Liver (tissue), 9 donors: ENCODE measurements around the gene LRRC18. TPM values are rescaled to one million over a fixed set of nuclear protein-coding genes. Genes with fewer than 3 reads are reported as not detected.

ENCODE experiments used
- DNase-seq: peaks from one replicate; pipeline ENCODE4 v3.0.0-alpha.2; 2017; ENCODE audit warnings: low spot score
- H3K27ac ChIP-seq, 2 donors: one replicate each; pipeline ENCODE4 v1.7.0; 2013; ENCODE audit warnings: inconsistent platforms in 2 of 2, low read length in 2 of 2, control low read depth in 1 of 2, low read depth in 1 of 2, mild to moderate bottlenecking in 1 of 2
- H3K27me3 ChIP-seq, 4 donors: one replicate each; pipeline versions ENCODE4 v1.6.1 to v1.7.0; 2013; ENCODE audit warnings: low read length in 3 of 4, inconsistent platforms in 1 of 4, mild to moderate bottlenecking in 1 of 4, moderate library complexity in 1 of 4; ENCODE audit not compliant: control insufficient read depth in 4 of 4, insufficient read depth in 4 of 4
- H3K36me3 ChIP-seq, 4 donors: one replicate each; pipeline versions ENCODE4 v1.6.1 to v1.7.0; 2013; ENCODE audit warnings: low read length in 3 of 4, mild to moderate bottlenecking in 3 of 4, low read depth in 1 of 4, moderate library complexity in 1 of 4; ENCODE audit not compliant: control insufficient read depth in 4 of 4, insufficient read depth in 3 of 4
- H3K4me1 ChIP-seq, 4 donors: one replicate each; pipeline versions ENCODE4 v1.6.1 to v1.7.0; 2013; ENCODE audit warnings: low read length in 3 of 4, mild to moderate bottlenecking in 3 of 4, moderate library complexity in 1 of 4; ENCODE audit not compliant: control insufficient read depth in 4 of 4, insufficient read depth in 4 of 4
- H3K4me3 ChIP-seq, 3 donors: one replicate each; pipeline versions ENCODE4 v1.6.1 to v1.7.0; 2013; ENCODE audit warnings: low read length in 3 of 3, control low read depth in 1 of 3, low read depth in 1 of 3, mild to moderate bottlenecking in 1 of 3
- H3K9ac ChIP-seq, 2 donors: one replicate each; pipeline ENCODE4 v1.7.0; 2013; ENCODE audit warnings: low read length in 2 of 2, mild to moderate bottlenecking in 2 of 2, moderate library complexity in 2 of 2, control low read depth in 1 of 2, low read depth in 1 of 2
- H3K9me3 ChIP-seq, 4 donors: one replicate each; pipeline versions ENCODE4 v1.6.1 to v1.7.0; 2013; ENCODE audit warnings: low read length in 3 of 4; ENCODE audit not compliant: control insufficient read depth in 4 of 4
- EGR1 ChIP-seq, 2 donors: IDR thresholded peaks; 2 replicates each; pipeline ENCODE4 v1.6.1; 2016 to 2018; ENCODE audit warnings: antibody characterized with exemption in 2 of 2, low read depth in 2 of 2
- FOXA1 ChIP-seq: IDR thresholded peaks from 2 replicates; pipeline ENCODE4 v1.6.1; 2016; ENCODE audit warnings: antibody characterized with exemption
- GABPA ChIP-seq, 2 donors: IDR thresholded peaks in 1 of 2; conservative IDR thresholded peaks in 1 of 2; 2 replicates each; pipeline ENCODE4 v1.6.1; 2016; ENCODE audit warnings: antibody characterized with exemption in 2 of 2, mild to moderate bottlenecking in 1 of 2, moderate library complexity in 1 of 2
- HNF4A ChIP-seq, 2 donors: conservative IDR thresholded peaks; 2 replicates each; pipeline ENCODE4 v1.6.1; 2016; ENCODE audit warnings: antibody characterized with exemption in 2 of 2, mild to moderate bottlenecking in 2 of 2
- HNF4G ChIP-seq: IDR thresholded peaks from 2 replicates; pipeline ENCODE4 v1.6.1; 2016; ENCODE audit warnings: antibody characterized with exemption
- JUND ChIP-seq, 2 donors: IDR thresholded peaks; 2 replicates each; pipeline ENCODE4 v1.6.1; 2016; ENCODE audit warnings: antibody characterized with exemption in 2 of 2
- NR2F2 ChIP-seq: IDR thresholded peaks from 2 replicates; pipeline ENCODE4 v1.6.1; 2016; ENCODE audit warnings: antibody characterized with exemption
- RAD21 ChIP-seq, 2 donors: IDR thresholded peaks; 2 replicates each; pipeline ENCODE4 v1.6.1; 2016; ENCODE audit warnings: antibody characterized with exemption in 2 of 2, mild to moderate bottlenecking in 2 of 2
- RXRA ChIP-seq, 2 donors: IDR thresholded peaks; 2 replicates each; pipeline ENCODE4 v1.6.1; 2017 to 2018; ENCODE audit warnings: antibody characterized with exemption in 2 of 2, mild to moderate bottlenecking in 1 of 2
- SP1 ChIP-seq: IDR thresholded peaks from 2 replicates; pipeline ENCODE4 v1.6.1; 2018; ENCODE audit warnings: antibody characterized with exemption, mild to moderate bottlenecking
- TAF1 ChIP-seq: conservative IDR thresholded peaks from 2 replicates; pipeline ENCODE4 v1.6.1; 2016; ENCODE audit warnings: antibody characterized with exemption, mild to moderate bottlenecking
- YY1 ChIP-seq: IDR thresholded peaks from 2 replicates; pipeline ENCODE4 v1.6.1; 2016; ENCODE audit warnings: antibody characterized with exemption, mild to moderate bottlenecking
- WGBS: extraction: QIAGEN DNeasy Blood & Tissue Kit; methylation state at CpG from one replicate; pipeline ENCODE4 v1.1.7; 2013; 5-methylcytosine and 5-hydroxymethylcytosine counted together
- polyA plus RNA-seq, 2 donors: library from polyadenylated mRNA; stranded (reverse) in 1 of 2; unstranded in 1 of 2; fragments of 200-250 nt in 1 of 2; fragments of >200 nt in 1 of 2; fragmentation: Nextera tagmentation in 1 of 2; extraction: Ambion mirVana in 1 of 2; gene quantifications; one replicate each; pipeline versions ENCODE4 v1.2.1 to v1.2.3, GENCODE V29; 2013 to 2015
- total RNA-seq, 2 donors: library from RNA; depleted of rRNA; stranded (reverse); fragments of >200 nt; gene quantifications; one replicate each; pipeline ENCODE4 v1.2.3, GENCODE V29; 2014
- TF ChIP-seq, protein P1 (sequence below): IDR thresholded peaks from 2 replicates; pipeline ENCODE4 v1.6.1; 2016; ENCODE audit warnings: antibody characterized with exemption
- TF ChIP-seq, protein P2 (sequence below): IDR thresholded peaks from 2 replicates; pipeline ENCODE4 v1.6.1; 2016; ENCODE audit warnings: antibody characterized with exemption
- TF ChIP-seq, protein P3 (sequence below): IDR thresholded peaks from 2 replicates; pipeline ENCODE4 v1.6.1; 2016; ENCODE audit warnings: antibody characterized with exemption
- TF ChIP-seq, protein P4 (sequence below): fragments of 150-350 bp; IDR thresholded peaks from 2 replicates; pipeline ENCODE4 v1.5.1; 2017; ENCODE audit warnings: improper control_type of control experiment, low read depth, low read length; ENCODE audit not compliant: missing input control
- donor health status: healthy.
- donor health status: healthy.
- donor health status: healthy.
- donor health status: healthy.
- donor health status: healthy.

Gene LRRC18
- total and polyA plus RNA-seq, 4 donors: not detected

DNA sequence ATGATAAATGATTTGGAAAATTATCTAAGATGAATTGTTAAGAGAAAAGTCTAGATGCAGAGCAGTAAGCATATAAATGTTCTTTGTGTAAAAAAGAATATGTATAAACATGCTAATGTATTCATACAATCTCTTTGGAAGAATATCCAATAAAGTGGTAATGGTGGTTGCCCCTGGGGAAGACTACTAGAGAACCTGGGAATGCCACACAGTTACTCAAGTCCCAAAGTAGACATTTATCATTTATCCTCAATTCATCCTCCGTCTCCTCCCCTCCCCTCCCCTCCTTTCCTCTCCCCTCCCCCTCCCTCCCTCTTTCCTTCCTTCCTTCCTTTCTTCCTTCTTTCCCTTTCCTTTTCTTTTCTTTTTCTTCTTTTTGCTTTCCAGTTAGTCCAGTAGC, 51.7 kb downstream of the LRRC18 start:
- H3K9me3 ChIP-seq: no peaks in the 10 kb centered on the region
- no peak overlapping the region for H3K27ac ChIP-seq
- DNase-seq: no peak
- no peaks in the 10 kb centered on the region for H3K36me3 ChIP-seq
- H3K27me3 ChIP-seq: no peaks in the 10 kb centered on the region
- no peak overlapping the region for H3K4me3 ChIP-seq
- TF ChIP-seq, protein P1, sequence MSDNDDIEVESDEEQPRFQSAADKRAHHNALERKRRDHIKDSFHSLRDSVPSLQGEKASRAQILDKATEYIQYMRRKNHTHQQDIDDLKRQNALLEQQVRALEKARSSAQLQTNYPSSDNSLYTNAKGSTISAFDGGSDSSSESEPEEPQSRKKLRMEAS: no peak
- TF ChIP-seq TAF1: no peak
- TF ChIP-seq NR2F2: no peak
- no peak for TF ChIP-seq HNF4G
- TF ChIP-seq JUND (IDR thresholded peaks at IDR 0.05): no peak
- no peak for TF ChIP-seq EGR1 (IDR thresholded peaks at IDR 0.05; ENCODE audit: low read depth in 2 of 2)
- TF ChIP-seq RXRA (IDR thresholded peaks at IDR 0.05): no peak
- TF ChIP-seq, protein P2, sequence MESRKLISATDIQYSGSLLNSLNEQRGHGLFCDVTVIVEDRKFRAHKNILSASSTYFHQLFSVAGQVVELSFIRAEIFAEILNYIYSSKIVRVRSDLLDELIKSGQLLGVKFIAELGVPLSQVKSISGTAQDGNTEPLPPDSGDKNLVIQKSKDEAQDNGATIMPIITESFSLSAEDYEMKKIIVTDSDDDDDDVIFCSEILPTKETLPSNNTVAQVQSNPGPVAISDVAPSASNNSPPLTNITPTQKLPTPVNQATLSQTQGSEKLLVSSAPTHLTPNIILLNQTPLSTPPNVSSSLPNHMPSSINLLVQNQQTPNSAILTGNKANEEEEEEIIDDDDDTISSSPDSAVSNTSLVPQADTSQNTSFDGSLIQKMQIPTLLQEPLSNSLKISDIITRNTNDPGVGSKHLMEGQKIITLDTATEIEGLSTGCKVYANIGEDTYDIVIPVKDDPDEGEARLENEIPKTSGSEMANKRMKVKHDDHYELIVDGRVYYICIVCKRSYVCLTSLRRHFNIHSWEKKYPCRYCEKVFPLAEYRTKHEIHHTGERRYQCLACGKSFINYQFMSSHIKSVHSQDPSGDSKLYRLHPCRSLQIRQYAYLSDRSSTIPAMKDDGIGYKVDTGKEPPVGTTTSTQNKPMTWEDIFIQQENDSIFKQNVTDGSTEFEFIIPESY: no peak
- no peaks in the 10 kb centered on the region for H3K4me1 ChIP-seq
- no peak overlapping the region for H3K9ac ChIP-seq
- WGBS: 85% methylated on average over 1 of the region's 1 CpG

DNA sequence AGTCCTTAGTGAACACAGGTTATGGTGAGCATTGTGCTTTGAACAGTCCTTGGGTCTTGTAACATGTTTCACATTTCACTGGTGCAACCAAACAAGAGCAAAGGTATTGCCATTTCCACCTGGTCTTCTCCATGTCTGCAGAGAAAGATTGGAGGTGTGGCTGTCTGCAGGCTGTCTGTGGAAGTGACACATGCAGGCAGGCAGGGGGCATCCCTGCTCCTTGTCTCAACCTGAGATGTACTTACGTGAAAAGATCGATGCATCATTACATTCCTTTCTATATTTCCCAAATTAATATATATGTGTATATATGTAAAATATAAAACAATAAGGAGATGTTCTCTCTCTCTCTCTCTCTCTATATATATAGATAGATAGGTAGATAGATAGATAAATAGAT, 54.3 kb downstream of the LRRC18 start:
- Histone ChIP-seq H3K9me3 (no peaks in the 10 kb centered on the region), H3K27me3 (no peaks in the 10 kb centered on the region), H3K36me3 (no peaks in the 10 kb centered on the region), H3K4me3 (no peak overlapping the region), H3K4me1 (no peaks in the 10 kb centered on the region), H3K9ac (no peak overlapping the region), H3K27ac (no peak overlapping the region)
- WGBS: 44% methylated on average over 2 of the region's 2 CpGs
- DNase-seq: no peak
- TF ChIP-seq RAD21 (IDR thresholded peaks at IDR 0.05) (peak in 1 of 2 donors; percentile 9), HNF4A (conservative IDR thresholded peaks at IDR 0.05) (no peak), JUND (IDR thresholded peaks at IDR 0.05) (no peak), FOXA1 (no peak), EGR1 (IDR thresholded peaks at IDR 0.05; ENCODE audit: low read depth in 2 of 2) (no peak), NR2F2 (no peak), YY1 (no peak)
- TF ChIP-seq, protein P3, sequence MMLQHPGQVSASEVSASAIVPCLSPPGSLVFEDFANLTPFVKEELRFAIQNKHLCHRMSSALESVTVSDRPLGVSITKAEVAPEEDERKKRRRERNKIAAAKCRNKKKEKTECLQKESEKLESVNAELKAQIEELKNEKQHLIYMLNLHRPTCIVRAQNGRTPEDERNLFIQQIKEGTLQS: no peak

DNA sequence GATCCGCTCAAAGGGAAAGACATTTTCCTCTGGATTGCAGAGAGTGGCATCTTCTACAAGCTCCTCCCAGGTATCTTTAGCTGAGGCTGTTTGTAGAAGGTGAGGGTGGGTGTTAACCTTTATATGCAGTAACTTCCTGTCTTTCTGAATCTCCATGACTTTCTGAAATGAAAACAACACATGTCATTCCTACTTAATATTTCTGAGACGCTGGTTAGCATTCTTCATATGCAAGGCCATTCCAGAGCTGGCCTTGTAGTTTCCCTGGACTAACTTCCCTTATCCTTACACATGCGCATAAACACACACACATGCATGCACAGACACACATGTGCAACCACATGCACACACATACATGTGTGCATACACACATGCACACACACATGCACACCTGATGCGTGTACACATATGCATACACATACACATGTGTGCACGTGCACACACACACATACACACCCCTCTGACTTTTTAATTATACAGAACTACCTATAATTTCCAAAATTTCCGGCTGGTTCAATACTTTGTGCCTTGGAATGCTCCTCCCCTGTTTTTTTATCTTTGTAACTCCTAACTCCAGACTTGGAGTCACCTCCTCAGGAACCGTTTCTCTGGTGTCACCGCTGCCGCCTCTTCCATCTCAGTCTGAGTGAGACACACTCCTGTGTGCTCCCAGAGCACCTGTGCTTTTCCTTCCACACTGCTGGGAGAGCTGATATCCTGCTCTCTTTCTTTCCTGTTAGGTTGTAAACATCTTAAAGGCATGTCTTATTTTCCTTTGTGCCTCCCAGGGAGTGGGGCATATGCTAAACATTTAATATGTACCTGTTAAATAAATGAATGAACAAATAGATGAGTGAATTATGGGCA, 55.2 kb downstream of the LRRC18 start:
- Histone ChIP-seq H3K4me3 (no peak overlapping the region), H3K36me3 (no peaks in the 10 kb centered on the region), H3K27me3 (no peaks in the 10 kb centered on the region), H3K4me1 (no peaks in the 10 kb centered on the region), H3K9me3 (no peaks in the 10 kb centered on the region), H3K9ac (no peak overlapping the region), H3K27ac (no peak overlapping the region)
- TF ChIP-seq HNF4G (no peak), SP1 (no peak), GABPA (IDR thresholded peaks at IDR 0.05 in 1 of 2, conservative IDR thresholded peaks at IDR 0.05 in 1 of 2) (no peak), JUND (IDR thresholded peaks at IDR 0.05) (no peak), HNF4A (conservative IDR thresholded peaks at IDR 0.05) (no peak), NR2F2 (no peak), RXRA (IDR thresholded peaks at IDR 0.05) (no peak)
- TF ChIP-seq, protein P3: no peak
- TF ChIP-seq, protein P4, sequence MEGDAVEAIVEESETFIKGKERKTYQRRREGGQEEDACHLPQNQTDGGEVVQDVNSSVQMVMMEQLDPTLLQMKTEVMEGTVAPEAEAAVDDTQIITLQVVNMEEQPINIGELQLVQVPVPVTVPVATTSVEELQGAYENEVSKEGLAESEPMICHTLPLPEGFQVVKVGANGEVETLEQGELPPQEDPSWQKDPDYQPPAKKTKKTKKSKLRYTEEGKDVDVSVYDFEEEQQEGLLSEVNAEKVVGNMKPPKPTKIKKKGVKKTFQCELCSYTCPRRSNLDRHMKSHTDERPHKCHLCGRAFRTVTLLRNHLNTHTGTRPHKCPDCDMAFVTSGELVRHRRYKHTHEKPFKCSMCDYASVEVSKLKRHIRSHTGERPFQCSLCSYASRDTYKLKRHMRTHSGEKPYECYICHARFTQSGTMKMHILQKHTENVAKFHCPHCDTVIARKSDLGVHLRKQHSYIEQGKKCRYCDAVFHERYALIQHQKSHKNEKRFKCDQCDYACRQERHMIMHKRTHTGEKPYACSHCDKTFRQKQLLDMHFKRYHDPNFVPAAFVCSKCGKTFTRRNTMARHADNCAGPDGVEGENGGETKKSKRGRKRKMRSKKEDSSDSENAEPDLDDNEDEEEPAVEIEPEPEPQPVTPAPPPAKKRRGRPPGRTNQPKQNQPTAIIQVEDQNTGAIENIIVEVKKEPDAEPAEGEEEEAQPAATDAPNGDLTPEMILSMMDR: no peak
- no peak for DNase-seq
- 90% methylated on average over 9 of the region's 9 CpGs for WGBS
